Subcutaneous abdominal adipose tissue (tissue), 5 donors: Measurements from ENCODE around the gene ARSD.

ENCODE experiments used
- H3K27ac ChIP-seq: one replicate; pipeline ENCODE4 v1.7.0; 2013; ENCODE audit warnings: low read depth, mild to moderate bottlenecking, inconsistent platforms, low read length, moderate library complexity
- H3K27me3 ChIP-seq, 5 donors: one replicate each; pipeline ENCODE4 v1.7.0; 2013; ENCODE audit warnings: low read length in 5 of 5, inconsistent platforms in 1 of 5; ENCODE audit not compliant: control insufficient read depth in 5 of 5, insufficient read depth in 4 of 5
- H3K36me3 ChIP-seq, 5 donors: one replicate each; pipeline ENCODE4 v1.7.0; 2013; ENCODE audit warnings: low read length in 5 of 5; ENCODE audit not compliant: control insufficient read depth in 5 of 5, insufficient read depth in 5 of 5
- H3K4me1 ChIP-seq, 5 donors: one replicate each; pipeline ENCODE4 v1.7.0; 2013; ENCODE audit warnings: low read length in 5 of 5, mild to moderate bottlenecking in 3 of 5, moderate library complexity in 1 of 5; ENCODE audit not compliant: control insufficient read depth in 5 of 5, insufficient read depth in 5 of 5
- H3K4me3 ChIP-seq, 5 donors: one replicate each; pipeline ENCODE4 v1.7.0; 2013; ENCODE audit warnings: low read length in 5 of 5, low read depth in 1 of 5
- H3K9ac ChIP-seq, 5 donors: one replicate each; pipeline ENCODE4 v1.7.0; 2013; ENCODE audit warnings: low read length in 5 of 5, mild to moderate bottlenecking in 4 of 5, moderate library complexity in 3 of 5
- H3K9me3 ChIP-seq, 5 donors: one replicate each; pipeline ENCODE4 v1.7.0; 2013; ENCODE audit warnings: low read length in 5 of 5; ENCODE audit not compliant: control insufficient read depth in 5 of 5
- donor health status: healthy.
- donor health status: healthy.
- donor health status: healthy.
- donor health status: healthy.
- donor health status: healthy.

ARSD gene

GRCh38 chrX:2879670-2880069 is 49.5 kb downstream of the ARSD start:
- H3K27me3 ChIP-seq = no peaks in the 10 kb centered on the region
- no peak overlapping the region for H3K9ac ChIP-seq
- H3K4me3 ChIP-seq = no peak overlapping the region
- no peaks in the 10 kb centered on the region for H3K9me3 ChIP-seq
- H3K27ac ChIP-seq = no peak overlapping the region
- peaks cover 0 to 18% (median 11%) of the 10 kb centered on the region in 5 donors for H3K4me1 ChIP-seq
- H3K36me3 ChIP-seq = peaks cover 10 to 55% (median 20%) of the 10 kb centered on the region in 5 donors

GRCh38 chrX:2878563-2878962 is 50.6 kb downstream of the ARSD start:
- H3K4me3 ChIP-seq = no peak overlapping the region
- H3K9me3 ChIP-seq = no peaks in the 10 kb centered on the region
- H3K36me3 ChIP-seq = peaks cover 10 to 48% (median 22%) of the 10 kb centered on the region in 5 donors
- peak overlapping the region; percentile 58 for H3K27ac ChIP-seq
- H3K4me1 ChIP-seq = peaks cover 0 to 18% (median 11%) of the 10 kb centered on the region in 5 donors
- H3K9ac ChIP-seq = peak overlapping the region in 1 of 5 donors; percentile 40
- no peaks in the 10 kb centered on the region for H3K27me3 ChIP-seq

DNA sequence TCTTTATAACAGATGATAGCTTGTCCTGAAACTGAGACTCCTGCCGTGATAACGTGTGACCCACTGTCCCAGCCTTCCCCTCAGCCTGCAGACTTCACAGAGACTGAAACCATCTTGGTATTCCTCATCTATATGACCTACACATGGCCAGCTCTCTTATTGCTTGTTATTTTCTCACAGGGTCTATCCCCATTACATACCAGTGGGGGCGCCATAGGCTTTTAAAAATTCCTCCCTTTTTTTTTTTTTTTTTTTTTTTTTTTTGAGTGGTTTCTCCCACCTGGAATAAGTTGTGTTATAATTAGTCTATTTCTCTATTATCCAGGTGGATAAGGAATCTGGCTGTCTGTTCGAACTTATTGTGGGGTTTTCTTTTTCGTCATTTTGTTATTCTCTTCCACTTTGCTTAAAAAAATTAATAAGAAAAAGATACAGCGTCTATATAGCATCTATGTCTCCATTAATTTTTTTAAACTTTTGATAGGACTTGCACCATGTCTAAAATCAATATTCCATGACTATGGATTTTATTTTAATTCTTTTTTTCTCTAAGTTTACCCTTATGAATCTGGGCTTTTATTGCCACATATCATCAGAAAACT is 53.2 kb downstream of the ARSD start:
- Histone ChIP-seq H3K4me3 (no peak overlapping the region), H3K9me3 (no peaks in the 10 kb centered on the region), H3K27ac (no peak overlapping the region), H3K36me3 (peaks cover 0 to 34% (median 14%) of the 10 kb centered on the region in 5 donors), H3K9ac (no peak overlapping the region), H3K4me1 (peaks cover 0 to 18% (median 11%) of the 10 kb centered on the region in 5 donors), H3K27me3 (no peaks in the 10 kb centered on the region)

DNA sequence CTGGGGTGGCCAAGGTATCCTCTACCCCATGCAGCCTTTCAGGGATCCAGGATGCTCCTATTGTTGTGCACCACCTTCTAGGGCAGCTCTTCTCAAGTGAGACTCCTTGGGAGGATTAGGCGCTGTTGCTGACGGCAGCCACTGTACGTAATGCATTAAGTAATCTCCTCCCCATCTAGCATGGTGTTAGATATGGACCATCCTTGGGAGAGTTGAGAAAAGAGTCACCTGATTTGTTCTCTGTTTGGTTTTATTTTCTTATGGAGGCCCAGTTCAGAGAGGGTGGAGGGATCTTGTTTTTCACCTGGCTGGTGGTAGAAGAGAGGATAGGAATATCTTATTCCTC is 54.0 kb downstream of the ARSD start:
- Histone ChIP-seq H3K9ac (no peak overlapping the region), H3K27ac (no peak overlapping the region), H3K9me3 (no peaks in the 10 kb centered on the region), H3K4me3 (no peak overlapping the region), H3K27me3 (no peaks in the 10 kb centered on the region), H3K36me3 (peaks cover 0 to 26% (median 14%) of the 10 kb centered on the region in 5 donors), H3K4me1 (peaks cover 0 to 18% (median 11%) of the 10 kb centered on the region in 5 donors)

DNA sequence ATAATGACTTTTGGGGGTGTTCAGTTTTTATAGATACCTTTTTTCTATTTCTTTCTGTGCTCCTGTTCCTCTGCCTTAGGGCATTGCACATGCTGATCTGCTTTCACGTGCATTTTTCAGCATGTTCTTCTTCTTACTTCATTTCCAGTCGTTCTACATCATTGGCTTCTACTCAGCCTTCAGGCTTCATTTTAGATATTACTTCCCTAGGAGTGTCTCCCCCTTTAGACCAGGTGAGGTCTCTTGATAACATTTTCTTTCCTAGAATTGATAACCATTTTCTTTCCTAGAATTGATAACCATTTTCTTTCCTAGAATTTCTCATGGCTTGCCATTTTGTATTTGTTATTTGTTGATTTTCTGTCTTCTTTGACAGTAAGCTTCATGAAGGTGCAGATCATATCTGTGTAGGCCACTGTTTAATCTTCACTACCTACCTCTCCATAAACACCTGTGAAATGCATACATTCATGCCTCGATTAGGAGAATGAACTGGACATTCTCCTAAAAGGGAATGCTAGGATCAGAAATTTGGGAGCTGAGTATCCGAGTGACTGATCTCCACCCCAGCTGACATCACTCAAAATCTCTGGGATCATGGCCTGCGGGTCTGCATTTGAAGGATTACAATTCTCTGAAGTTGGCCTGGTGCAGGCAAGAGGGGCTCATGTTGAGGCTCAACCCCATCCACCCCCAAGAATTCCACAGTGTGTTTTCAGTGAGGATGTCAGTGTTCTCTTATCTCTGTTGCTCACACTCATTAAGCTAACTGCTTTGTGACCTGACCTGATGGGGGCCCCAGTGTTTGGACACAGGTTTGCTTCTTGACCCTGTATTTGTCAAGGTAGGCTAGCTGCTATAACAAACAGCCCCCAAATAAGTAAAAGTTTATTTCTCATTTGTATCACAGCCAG is 54.7 kb downstream of the ARSD start:
- peaks cover 0 to 18% (median 11%) of the 10 kb centered on the region in 5 donors for H3K4me1 ChIP-seq
- H3K9ac ChIP-seq = no peak overlapping the region
- H3K27ac ChIP-seq = no peak overlapping the region
- H3K4me3 ChIP-seq = no peak overlapping the region
- peaks cover 0 to 21% (median 9%) of the 10 kb centered on the region in 5 donors for H3K36me3 ChIP-seq
- no peaks in the 10 kb centered on the region for H3K9me3 ChIP-seq
- no peaks in the 10 kb centered on the region for H3K27me3 ChIP-seq

- Histone ChIP-seq H3K9me3 (no peaks in the 10 kb centered on the region), H3K27me3 (no peaks in the 10 kb centered on the region), H3K4me3 (no peak overlapping the region), H3K4me1 (peaks cover 0 to 6% (median 4%) of the 10 kb centered on the region in 5 donors), H3K27ac (no peak overlapping the region), H3K9ac (no peak overlapping the region), H3K36me3 (peaks cover 0 to 23% (median 13%) of the 10 kb centered on the region in 5 donors)
Measured at GRCh38 chrX:2872671-2873277, 56.4 kb downstream of the ARSD start.

GRCh38 chrX:2871831-2872230 is 57.3 kb downstream of the ARSD start:
- H3K4me3 ChIP-seq = no peak overlapping the region
- no peak overlapping the region for H3K27ac ChIP-seq
- no peaks in the 10 kb centered on the region for H3K27me3 ChIP-seq

GRCh38 chrX:2870650-2871049 is 58.5 kb downstream of the ARSD start:
- Histone ChIP-seq H3K4me1 (peaks cover 0 to 9% (median 0%) of the 10 kb centered on the region in 5 donors), H3K27ac (no peak overlapping the region), H3K4me3 (no peak overlapping the region), H3K9ac (no peak overlapping the region), H3K36me3 (peaks cover 0 to 35% (median 14%) of the 10 kb centered on the region in 5 donors), H3K9me3 (no peaks in the 10 kb centered on the region), H3K27me3 (no peaks in the 10 kb centered on the region)

More at GRCh38 chrX:2871831-2872230, 57.3 kb downstream of the ARSD start:
- peaks cover 0 to 32% (median 10%) of the 10 kb centered on the region in 5 donors for H3K36me3 ChIP-seq
- peaks cover 0 to 3% (median 0%) of the 10 kb centered on the region in 5 donors for H3K4me1 ChIP-seq
- H3K9ac ChIP-seq = no peak overlapping the region
- no peaks in the 10 kb centered on the region for H3K9me3 ChIP-seq

GRCh38 chrX:2867206-2867605 is 61.9 kb downstream of the ARSD start:
- Histone ChIP-seq H3K4me3 (no peak overlapping the region), H3K4me1 (peaks cover 0 to 9% (median 4%) of the 10 kb centered on the region in 5 donors), H3K27me3 (no peaks in the 10 kb centered on the region), H3K27ac (no peak overlapping the region), H3K9me3 (no peaks in the 10 kb centered on the region), H3K9ac (no peak overlapping the region), H3K36me3 (peaks cover 0 to 44% (median 16%) of the 10 kb centered on the region in 5 donors)

DNA sequence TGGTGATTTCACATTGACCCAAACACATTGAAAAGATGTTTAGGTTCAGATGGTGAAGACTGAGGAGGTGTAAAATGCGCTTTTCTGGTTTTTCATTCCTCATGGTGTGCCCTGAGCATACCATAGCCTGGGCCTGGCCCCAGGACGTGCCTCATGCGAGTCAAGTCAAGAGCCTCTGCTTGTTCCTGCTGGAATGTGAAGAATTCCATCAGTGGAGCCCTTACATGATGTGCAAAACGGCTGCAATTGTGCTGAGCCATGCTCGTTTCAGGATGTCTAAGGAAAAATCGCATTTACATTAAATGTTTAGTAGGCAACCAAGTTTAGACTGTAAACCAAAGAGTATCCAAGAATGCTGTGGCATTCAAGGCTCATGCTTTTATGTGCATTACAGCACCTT is 65.5 kb downstream of the ARSD start:
- Histone ChIP-seq H3K9me3 (no peaks in the 10 kb centered on the region), H3K9ac (no peak overlapping the region), H3K27ac (no peak overlapping the region), H3K27me3 (no peaks in the 10 kb centered on the region), H3K36me3 (peaks cover 0 to 67% (median 33%) of the 10 kb centered on the region in 5 donors), H3K4me3 (no peak overlapping the region), H3K4me1 (peaks cover 0 to 9% (median 4%) of the 10 kb centered on the region in 5 donors)
